Prostate gland (tissue), 2 donors: ENCODE measurements around the gene LCN9. TPM values are rescaled to one million over a fixed set of nuclear protein-coding genes. Genes with fewer than 3 reads are reported as not detected.

Experiments
- DNase-seq: peaks from one replicate; pipeline ENCODE4 v3.0.0-alpha.2; 2019; ENCODE audit warnings: low spot score
- H3K27ac ChIP-seq, 2 donors: fragments of 200-600 bp; sonication (generic); 2 replicates each; pipeline ENCODE4 v1.5.1; 2017 to 2019
- H3K27me3 ChIP-seq: fragments of 200-600 bp; sonication (generic); replicated peaks from 2 replicates; pipeline ENCODE4 v1.5.1; 2019; ENCODE audit not compliant: insufficient read depth
- H3K36me3 ChIP-seq, 2 donors: fragments of 200-600 bp; sonication (generic); 1 replicate in 1 of 2; 2 replicates in 1 of 2; pipeline versions ENCODE4 v1.5.1 to v1.8.1; 2017 to 2019
- H3K4me1 ChIP-seq: fragments of 200-600 bp; sonication (generic); replicated peaks from 2 replicates; pipeline ENCODE4 v1.5.1; 2019
- H3K4me3 ChIP-seq, 2 donors: fragments of 200-600 bp; sonication (generic); 2 replicates each; pipeline ENCODE4 v1.5.1; 2017 to 2019
- H3K9me3 ChIP-seq: fragments of 200-600 bp; sonication (generic); 2 replicates; pipeline ENCODE4 v1.5.1; 2017
- POLR2A ChIP-seq: fragments of 450-650 bp; IDR thresholded peaks from one replicate; pipeline ENCODE4 v1.6.1; 2016; ENCODE audit warnings: antibody characterized with exemption, mild to moderate bottlenecking
- POLR2AphosphoS5 ChIP-seq: sonication (generic); formaldehyde crosslinking; IDR thresholded peaks from one replicate; pipeline ENCODE4 v1.6.1; 2017; ENCODE audit warnings: antibody characterized with exemption
- WGBS: methylation state at CpG from one replicate; pipeline ENCODE4 v1.1.5; 2018; 5-methylcytosine and 5-hydroxymethylcytosine counted together
- intact Hi-C: fragments of 100-400 bp; cut with DNase I; formaldehyde crosslinking; loops from one replicate; pipeline ENCODE4 v1.14.2; 2022
- total RNA-seq, 2 donors: library from RNA; depleted of rRNA; stranded (reverse); fragments of >200 nt; gene quantifications; one replicate each; pipeline ENCODE4 v1.1.0, GENCODE V29; 2016
- TF ChIP-seq, protein P1 (sequence below), 4 experiments: fragments of 200-600 bp in 2 of 4; fragments of 450-650 bp in 2 of 4; sonication (generic) in 2 of 4; IDR thresholded peaks; 1 replicate in 3 of 4; 2 replicates in 1 of 4; pipeline ENCODE4 v1.5.1; 2016 to 2019; ENCODE audit warnings: antibody characterized with exemption in 4 of 4, mild to moderate bottlenecking in 2 of 4, moderate library complexity in 2 of 4

The LCN9 gene
- total RNA-seq, 2 donors from 2014 or later: not detected

DNA sequence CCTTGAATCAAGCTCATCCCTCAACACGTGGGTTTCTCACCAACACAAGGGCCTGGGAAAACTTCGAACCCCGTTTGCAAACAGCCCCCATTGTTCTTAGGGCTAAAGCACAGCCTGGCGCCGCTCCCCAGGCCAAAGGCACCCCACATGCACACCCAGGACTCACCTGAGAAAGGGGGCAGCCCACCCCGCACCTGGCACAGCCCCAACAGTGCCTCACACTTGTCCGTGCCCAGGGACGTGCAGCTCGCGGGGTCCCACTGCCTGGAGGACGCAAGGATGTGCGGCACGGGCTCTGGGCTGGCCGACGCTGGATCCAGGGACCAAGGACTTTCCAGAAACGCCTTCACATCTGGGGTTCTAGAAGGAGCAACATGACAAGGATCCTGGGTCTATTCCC, 33.3 kb downstream of the LCN9 start:
- no peak for DNase-seq
- intact Hi-C loops: no loop called here
- 75% methylated on average over 16 of the region's 16 CpGs for WGBS
- H3K4me1 ChIP-seq: no peaks in the 10 kb centered on the region
- peaks cover 7% of the 10 kb centered on the region for H3K27me3 ChIP-seq
- no peak overlapping the region for H3K27ac ChIP-seq
- H3K36me3 ChIP-seq: no peaks in the 10 kb centered on the region
- TF ChIP-seq POLR2A: no peak
- no peak overlapping the region for H3K4me3 ChIP-seq
- no peaks in the 10 kb centered on the region for H3K9me3 ChIP-seq

DNA sequence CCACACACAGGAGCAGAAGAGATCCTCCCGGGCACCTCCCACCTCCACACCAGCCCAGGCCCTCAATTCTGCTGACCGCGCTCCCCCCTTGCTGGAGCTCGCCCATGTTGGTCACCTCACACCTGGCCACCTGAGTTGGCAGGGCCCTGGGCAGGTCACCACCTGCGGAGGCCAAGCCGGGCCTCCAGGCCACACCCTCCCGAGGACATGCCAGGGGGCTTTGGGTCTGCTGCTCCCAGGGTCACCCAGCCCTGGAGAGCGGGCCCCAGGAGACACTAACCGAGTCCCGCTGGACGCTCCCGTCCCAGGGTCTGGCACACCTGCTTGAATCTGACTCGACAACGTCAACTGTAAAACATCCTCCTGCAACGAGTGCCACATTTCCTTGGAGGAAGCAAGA, 34.1 kb downstream of the LCN9 start:
- H3K4me1 ChIP-seq: peaks cover 3% of the 10 kb centered on the region
- H3K27ac ChIP-seq: no peak overlapping the region
- H3K9me3 ChIP-seq: no peaks in the 10 kb centered on the region
- no peaks in the 10 kb centered on the region for H3K36me3 ChIP-seq
- TF ChIP-seq, protein P1, sequence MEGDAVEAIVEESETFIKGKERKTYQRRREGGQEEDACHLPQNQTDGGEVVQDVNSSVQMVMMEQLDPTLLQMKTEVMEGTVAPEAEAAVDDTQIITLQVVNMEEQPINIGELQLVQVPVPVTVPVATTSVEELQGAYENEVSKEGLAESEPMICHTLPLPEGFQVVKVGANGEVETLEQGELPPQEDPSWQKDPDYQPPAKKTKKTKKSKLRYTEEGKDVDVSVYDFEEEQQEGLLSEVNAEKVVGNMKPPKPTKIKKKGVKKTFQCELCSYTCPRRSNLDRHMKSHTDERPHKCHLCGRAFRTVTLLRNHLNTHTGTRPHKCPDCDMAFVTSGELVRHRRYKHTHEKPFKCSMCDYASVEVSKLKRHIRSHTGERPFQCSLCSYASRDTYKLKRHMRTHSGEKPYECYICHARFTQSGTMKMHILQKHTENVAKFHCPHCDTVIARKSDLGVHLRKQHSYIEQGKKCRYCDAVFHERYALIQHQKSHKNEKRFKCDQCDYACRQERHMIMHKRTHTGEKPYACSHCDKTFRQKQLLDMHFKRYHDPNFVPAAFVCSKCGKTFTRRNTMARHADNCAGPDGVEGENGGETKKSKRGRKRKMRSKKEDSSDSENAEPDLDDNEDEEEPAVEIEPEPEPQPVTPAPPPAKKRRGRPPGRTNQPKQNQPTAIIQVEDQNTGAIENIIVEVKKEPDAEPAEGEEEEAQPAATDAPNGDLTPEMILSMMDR (IDR thresholded peaks at IDR 0.05): no peak
- TF ChIP-seq POLR2AphosphoS5: no peak
- no peak for DNase-seq
- intact Hi-C loops: no loop called here
- 63% methylated on average over 13 of the region's 15 CpGs for WGBS
- H3K27me3 ChIP-seq: peaks cover 8% of the 10 kb centered on the region
- H3K4me3 ChIP-seq: no peak overlapping the region

GRCh38 chr9:135698236-135698635, 35.1 kb downstream of the LCN9 start:
- 73% methylated on average over 21 of the region's 21 CpGs for WGBS
- Histone ChIP-seq H3K27me3 (peaks cover 7% of the 10 kb centered on the region), H3K36me3 (no peaks in the 10 kb centered on the region), H3K27ac (no peak overlapping the region), H3K9me3 (no peaks in the 10 kb centered on the region), H3K4me3 (no peak overlapping the region), H3K4me1 (peaks cover 4% of the 10 kb centered on the region)
- intact Hi-C loops: no loop called here
- no peak for TF ChIP-seq POLR2AphosphoS5
- TF ChIP-seq POLR2A: no peak
- TF ChIP-seq, protein P1 (IDR thresholded peaks at IDR 0.05): no peak
- DNase-seq: no peak

DNA sequence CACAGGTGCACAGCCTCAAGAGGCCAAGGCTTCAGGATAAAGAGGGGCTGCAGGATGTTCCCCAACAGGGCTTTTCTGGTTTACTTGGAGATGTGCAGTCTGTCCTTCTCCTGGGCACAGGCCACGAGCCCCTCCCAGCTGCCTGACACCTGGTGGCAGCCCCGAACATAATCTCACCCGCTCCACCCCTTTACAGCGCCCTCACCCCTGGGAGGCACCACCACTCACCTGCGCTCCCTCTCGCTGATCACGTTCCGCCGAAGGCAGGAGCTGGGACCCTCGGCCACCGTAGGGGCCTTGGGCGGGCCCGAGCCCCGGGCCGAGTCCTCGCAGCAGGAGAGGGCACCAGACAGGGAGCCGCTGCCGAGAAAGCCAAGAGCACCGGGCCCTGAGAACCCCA, 35.7 kb downstream of the LCN9 start:
- Histone ChIP-seq H3K27ac (no peak overlapping the region), H3K4me1 (peaks cover 4% of the 10 kb centered on the region), H3K36me3 (no peaks in the 10 kb centered on the region), H3K4me3 (no peak overlapping the region), H3K9me3 (no peaks in the 10 kb centered on the region), H3K27me3 (peaks cover 7% of the 10 kb centered on the region)
- TF ChIP-seq POLR2A (no peak), POLR2AphosphoS5 (no peak)
- TF ChIP-seq, protein P1 (IDR thresholded peaks at IDR 0.05): no peak
- intact Hi-C loops: no loop called here
- no peak for DNase-seq
- 68% methylated on average over 19 of the region's 19 CpGs for WGBS

DNA sequence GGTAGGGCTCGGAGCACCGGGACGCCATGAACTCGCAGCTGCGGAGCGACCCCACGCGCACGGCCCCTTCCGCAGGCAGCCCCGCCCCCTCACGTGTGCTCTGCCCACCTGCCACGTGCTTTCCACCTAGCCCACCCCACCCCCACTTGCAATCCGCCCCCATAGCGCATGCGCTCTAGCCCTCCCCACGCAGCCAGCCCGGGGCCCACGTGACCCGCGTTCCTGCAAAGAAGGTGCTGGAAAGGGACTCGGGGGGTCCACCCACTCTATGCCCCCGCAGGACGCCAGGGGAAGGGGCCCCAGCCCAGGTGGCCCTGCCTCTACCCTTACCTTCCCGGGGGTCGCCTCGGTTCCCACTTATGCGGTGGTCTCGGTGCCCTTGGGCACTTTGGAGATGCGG, 36.3 kb downstream of the LCN9 start, which contains the start of gene SOHLH1:
TSS of gene SOHLH1 (minus strand) at position 42 of the 400 bp plus-strand sequence. CDS start at position 28, 14 bp downstream.
- 84% methylated on average over 30 of the region's 30 CpGs for WGBS
- no peaks in the 10 kb centered on the region for H3K9me3 ChIP-seq
- no peaks in the 10 kb centered on the region for H3K36me3 ChIP-seq
- H3K4me1 ChIP-seq: peaks cover 4% of the 10 kb centered on the region
- TF ChIP-seq, protein P1 (IDR thresholded peaks at IDR 0.05): no peak
- TF ChIP-seq POLR2AphosphoS5 (no peak), POLR2A (no peak)
- intact Hi-C loops: no loop called here
- no peak for DNase-seq
- H3K27me3 ChIP-seq: peaks cover 7% of the 10 kb centered on the region
- no peak within 1 kb of the TSS for H3K4me3 ChIP-seq
- H3K27ac ChIP-seq: no peak within 1 kb of the TSS
